ENCODE measurements around the gene RBMS3. TPM values are rescaled to one million over a fixed set of nuclear protein-coding genes. Genes with fewer than 3 reads are reported as not detected.

The RBMS3 gene
- total RNA-seq, 1 donor from 2014 or later: 3.4 TPM

DNA sequence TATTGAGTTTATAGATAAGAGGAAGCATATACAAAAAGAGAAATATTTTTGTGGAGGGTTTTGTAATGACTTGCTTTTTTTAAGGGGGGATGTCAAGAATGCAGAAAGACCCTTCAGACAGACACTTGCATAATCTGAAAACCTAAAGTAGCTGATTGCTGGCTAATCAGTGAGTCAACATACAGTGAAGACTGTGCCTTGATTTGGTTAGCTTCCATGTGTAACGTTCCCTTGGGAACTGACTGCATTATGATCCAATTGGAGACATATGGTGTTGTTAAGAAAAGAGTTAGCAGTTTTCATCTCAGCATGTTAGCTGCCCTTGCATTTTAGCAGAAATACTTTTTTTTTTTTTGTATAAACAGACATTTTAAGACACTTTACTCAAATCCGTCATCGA lies 483.2 kb downstream of the RBMS3 start:
- TF ChIP-seq CTCF (IDR thresholded peaks at IDR 0.05; ENCODE audit: insufficient read depth, low read length, severe bottlenecking): no peak
- Histone ChIP-seq H3K27me3 (ENCODE audit: control insufficient read depth, insufficient read depth, low read length) (no peaks in the 10 kb centered on the region), H3K36me3 (ENCODE audit: control insufficient read depth, insufficient read depth, low read length) (no peaks in the 10 kb centered on the region), H3K4me3 (ENCODE audit: low read depth, low read length) (no peak overlapping the region)
- peak; percentile 46 for DNase-seq (ENCODE audit: low read depth)
- FAIRE-seq: no peak

GRCh38 chr3:29764603-29765254 lies 483.9 kb downstream of the RBMS3 start:
- FAIRE-seq (no peak), DNase-seq (ENCODE audit: low read depth) (peak; percentile 77)
- peak; percentile 44 for TF ChIP-seq CTCF (IDR thresholded peaks at IDR 0.05; ENCODE audit: insufficient read depth, low read length, severe bottlenecking)
- H3K27me3 ChIP-seq (ENCODE audit: control insufficient read depth, insufficient read depth, low read length): no peaks in the 10 kb centered on the region
- H3K4me3 ChIP-seq (ENCODE audit: low read depth, low read length): no peak overlapping the region
- no peaks in the 10 kb centered on the region for H3K36me3 ChIP-seq (ENCODE audit: control insufficient read depth, insufficient read depth, low read length)

GRCh38 chr3:29771602-29772001 lies 490.7 kb downstream of the RBMS3 start:
- FAIRE-seq (no peak), DNase-seq (ENCODE audit: low read depth) (no peak)
- no peaks in the 10 kb centered on the region for H3K36me3 ChIP-seq (ENCODE audit: control insufficient read depth, insufficient read depth, low read length)
- H3K27me3 ChIP-seq (ENCODE audit: control insufficient read depth, insufficient read depth, low read length): no peaks in the 10 kb centered on the region
- no peak for TF ChIP-seq CTCF (IDR thresholded peaks at IDR 0.05; ENCODE audit: insufficient read depth, low read length, severe bottlenecking)
- no peak overlapping the region for H3K4me3 ChIP-seq (ENCODE audit: low read depth, low read length)

DNA sequence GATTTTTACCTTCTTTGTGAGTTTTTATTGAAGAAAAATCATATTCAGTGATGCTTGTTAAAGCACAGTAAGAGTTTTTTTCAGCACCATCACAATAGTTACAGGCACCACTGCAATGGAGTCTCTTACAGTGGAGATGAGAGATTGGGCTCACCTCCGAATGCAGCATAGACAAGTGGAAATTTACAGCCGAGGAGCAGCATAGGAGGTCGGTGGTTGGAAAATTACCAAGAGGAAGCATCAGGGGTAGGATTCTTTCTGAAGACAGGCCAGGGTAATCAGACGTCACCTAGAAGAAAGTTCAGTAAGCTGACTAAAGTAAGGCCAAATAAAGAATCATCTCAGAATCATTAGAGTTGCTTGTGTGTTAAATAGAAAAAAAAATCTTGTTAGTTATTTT lies 491.6 kb downstream of the RBMS3 start:
- no peak for FAIRE-seq
- DNase-seq (ENCODE audit: low read depth): no peak
- Histone ChIP-seq H3K27me3 (ENCODE audit: control insufficient read depth, insufficient read depth, low read length) (no peaks in the 10 kb centered on the region), H3K36me3 (ENCODE audit: control insufficient read depth, insufficient read depth, low read length) (no peaks in the 10 kb centered on the region), H3K4me3 (ENCODE audit: low read depth, low read length) (no peak overlapping the region)
- no peak for TF ChIP-seq CTCF (IDR thresholded peaks at IDR 0.05; ENCODE audit: insufficient read depth, low read length, severe bottlenecking)

DNA sequence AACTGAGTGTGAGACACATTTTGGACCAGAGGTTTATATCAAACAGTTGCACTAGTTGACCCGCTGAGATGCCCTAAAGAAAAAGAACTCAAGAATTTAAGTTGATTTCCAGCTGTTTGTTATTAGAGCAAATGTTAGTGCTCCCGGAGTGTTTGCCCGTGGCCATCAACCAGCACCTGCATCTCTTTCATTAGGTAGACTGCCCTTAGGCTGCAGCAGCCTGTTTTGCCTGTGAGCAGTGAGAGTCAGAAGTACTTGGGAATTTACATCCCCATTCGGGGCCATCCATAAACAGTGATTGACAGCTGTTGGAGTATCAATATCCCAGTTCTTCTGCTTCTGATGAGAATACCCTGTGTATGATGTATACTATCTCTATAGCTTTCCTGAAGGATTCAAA lies 492.6 kb downstream of the RBMS3 start:
- FAIRE-seq: no peak

More for the DNA sequence above, 492.6 kb downstream of the RBMS3 start:
- H3K27me3 ChIP-seq (ENCODE audit: control insufficient read depth, insufficient read depth, low read length): no peaks in the 10 kb centered on the region
- TF ChIP-seq CTCF (IDR thresholded peaks at IDR 0.05; ENCODE audit: insufficient read depth, low read length, severe bottlenecking): no peak
- H3K36me3 ChIP-seq (ENCODE audit: control insufficient read depth, insufficient read depth, low read length): no peaks in the 10 kb centered on the region
- no peak overlapping the region for H3K4me3 ChIP-seq (ENCODE audit: low read depth, low read length)
- no peak for DNase-seq (ENCODE audit: low read depth)

All from bronchial epithelial cell (primary cell).